Activated naive CD8-positive, alpha-beta T cell treated with anti-CD3 and anti-CD28 coated beads, Interleukin-2, amount 50 U/mL, for 16 hours (primary cell): ENCODE measurements around the gene FBXL17.

Experiments used
- DNase-seq: peaks from one replicate; pipeline ENCODE4 v3.0.0-alpha.2; 2020; ENCODE audit warnings: low read depth, low spot score

Gene FBXL17

GRCh38 chr5:107916731-107917725 lies 464.9 kb downstream of the FBXL17 start:
- DNase-seq: no peak

DNA sequence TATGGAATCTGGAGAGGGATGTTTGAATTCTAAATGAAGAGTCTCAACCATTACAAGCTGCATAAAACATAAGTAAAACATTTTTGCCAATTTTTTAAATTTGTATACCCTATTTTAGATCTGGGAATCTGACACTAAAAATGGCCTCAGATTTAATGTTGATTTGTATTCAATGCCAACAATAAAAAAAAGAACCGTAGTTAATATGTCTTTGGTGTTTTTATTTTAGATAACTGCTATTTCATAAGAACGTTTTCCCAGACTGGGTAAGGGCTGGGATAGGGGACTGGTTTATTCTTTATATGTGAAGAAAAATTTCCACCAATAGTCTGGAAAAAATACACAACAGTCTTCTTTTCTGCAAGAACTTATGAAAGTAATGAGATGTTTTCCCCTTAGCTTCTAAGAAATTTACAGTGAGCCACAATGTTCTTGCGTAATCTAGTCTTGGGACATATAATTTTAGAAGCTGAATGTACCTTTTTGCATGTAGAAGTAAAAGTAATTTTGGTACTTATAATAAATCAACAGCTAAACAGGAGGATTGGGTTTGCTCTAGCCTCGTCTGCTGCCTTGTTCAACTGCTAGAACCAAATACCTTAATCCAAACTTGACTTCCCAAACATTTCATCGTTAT lies 466.6 kb downstream of the FBXL17 start:
- no peak for DNase-seq

- no peak for DNase-seq
These were observed 468.4 kb downstream of the FBXL17 start for GRCh38 chr5:107913494-107913893.

GRCh38 chr5:107900721-107901120 lies 481.2 kb downstream of the FBXL17 start:
- no peak for DNase-seq

DNA sequence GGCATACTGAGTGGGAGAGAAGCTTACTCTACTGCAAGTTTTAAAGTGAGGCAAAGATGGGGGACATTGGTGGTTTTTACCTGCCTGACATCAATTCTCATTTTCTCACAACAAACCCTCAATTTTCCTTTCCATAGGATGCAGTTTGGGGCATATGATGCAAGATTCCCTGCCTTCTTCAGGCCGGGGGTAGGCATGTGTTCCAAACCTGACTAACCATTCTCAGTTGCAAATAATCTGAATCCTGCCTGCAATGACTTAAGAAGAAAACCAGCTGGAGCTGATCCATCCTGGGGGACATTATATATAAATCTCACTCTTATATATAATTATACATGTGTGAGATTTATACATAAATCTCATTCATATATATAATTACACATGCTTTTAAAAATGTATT lies 487.5 kb downstream of the FBXL17 start:
- DNase-seq: no peak

GRCh38 chr5:107893642-107894041 lies 488.3 kb downstream of the FBXL17 start:
- no peak for DNase-seq

DNA sequence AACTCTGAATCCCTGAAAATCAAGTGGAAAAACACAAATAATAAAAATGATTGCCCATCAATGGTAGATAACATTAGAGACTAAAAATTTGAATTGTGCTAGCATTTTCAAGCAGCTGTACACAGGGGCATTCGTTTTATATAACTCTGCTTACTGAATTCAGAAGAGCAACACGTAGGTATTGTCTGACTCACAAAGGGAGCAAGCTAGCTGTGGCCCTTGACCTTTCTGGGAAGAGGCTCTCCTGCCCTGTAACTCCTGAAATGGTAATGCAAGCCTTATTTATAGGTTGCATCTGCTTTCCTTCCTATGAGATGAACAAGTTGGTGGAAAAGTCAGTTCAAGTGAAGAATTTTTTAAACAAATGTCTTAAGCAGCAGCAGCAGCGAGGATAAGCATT lies 492.5 kb downstream of the FBXL17 start:
- no peak for DNase-seq

DNA sequence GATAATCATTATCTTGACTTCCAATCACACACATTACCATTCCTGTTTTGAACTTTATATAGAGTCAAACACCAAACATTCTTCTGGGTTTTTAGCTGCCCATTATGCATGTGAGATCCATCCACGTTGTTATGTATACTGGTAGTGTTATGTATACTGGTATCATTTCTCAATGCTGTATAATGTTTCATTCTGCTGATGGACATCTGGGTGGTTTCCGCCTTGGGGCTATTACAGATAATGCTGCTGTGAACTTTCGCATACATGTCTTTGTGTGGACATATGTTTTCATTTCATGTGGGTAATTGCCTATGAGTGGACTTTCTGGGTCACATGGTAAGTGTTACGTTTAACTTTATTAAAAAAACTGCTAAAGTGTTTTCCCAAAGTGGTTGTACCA lies 493.4 kb downstream of the FBXL17 start:
- DNase-seq: no peak

DNA sequence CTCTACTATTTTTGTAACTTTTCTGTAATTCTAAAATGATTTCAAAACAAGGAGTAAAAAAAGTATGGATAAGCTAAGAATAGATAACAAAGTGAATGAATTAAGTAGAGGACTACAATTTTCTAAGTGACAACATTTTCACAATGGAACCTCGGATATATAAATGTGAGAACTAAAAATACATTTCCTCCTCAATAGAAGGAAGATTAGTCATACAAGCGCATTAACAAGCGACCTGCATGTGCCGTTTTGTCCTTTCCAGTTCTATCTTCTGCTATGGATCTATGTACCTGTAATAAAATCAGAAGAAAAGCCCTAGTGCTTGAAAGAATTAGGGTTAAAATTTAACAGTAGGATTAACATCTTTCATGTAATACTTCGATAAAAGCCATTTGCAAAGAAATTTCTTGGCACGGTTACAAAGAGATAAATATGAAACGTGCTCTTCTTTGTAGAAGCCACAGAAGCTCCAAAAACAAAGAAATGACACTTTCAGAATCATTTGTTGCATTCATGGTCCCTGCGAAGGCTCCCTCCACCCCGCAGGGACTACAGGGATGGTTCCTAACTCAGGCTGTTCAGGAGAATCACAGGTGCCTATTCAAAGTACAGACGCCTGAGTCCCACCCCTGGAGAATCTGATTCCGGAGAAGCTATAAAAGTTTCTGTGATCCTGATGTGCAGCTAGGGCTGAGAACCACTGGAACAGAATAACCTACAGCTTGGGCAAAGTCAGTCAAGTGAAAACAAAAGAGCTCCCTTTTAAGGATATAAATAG lies 494.5 kb downstream of the FBXL17 start:
- DNase-seq: no peak

GRCh38 chr5:107885601-107886000 lies 496.3 kb downstream of the FBXL17 start:
- DNase-seq: no peak

GRCh38 chr5:107884871-107885270 lies 497.0 kb downstream of the FBXL17 start:
- DNase-seq: no peak

GRCh38 chr5:107878661-107879060 lies 503.2 kb downstream of the FBXL17 start:
- no peak for DNase-seq

DNA sequence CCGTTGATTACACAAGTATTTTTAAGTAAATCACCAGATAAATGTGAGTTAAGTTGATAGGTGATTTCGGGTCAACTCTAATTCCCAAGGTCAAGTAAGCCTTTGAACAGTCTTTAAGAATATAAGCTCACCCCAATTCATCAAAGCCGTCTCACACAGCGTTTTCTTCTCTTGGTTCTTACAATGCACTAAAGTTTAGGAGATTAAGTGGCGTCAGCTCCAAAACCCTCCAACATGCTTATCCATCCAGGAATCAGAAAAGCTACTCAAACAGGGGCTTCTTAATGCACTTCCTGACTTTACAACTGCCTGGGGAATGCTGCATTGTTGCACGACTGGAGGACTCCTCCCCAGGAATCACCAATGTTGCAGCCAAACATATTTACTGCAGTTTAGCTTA lies 505.0 kb downstream of the FBXL17 start:
- DNase-seq: no peak

DNA sequence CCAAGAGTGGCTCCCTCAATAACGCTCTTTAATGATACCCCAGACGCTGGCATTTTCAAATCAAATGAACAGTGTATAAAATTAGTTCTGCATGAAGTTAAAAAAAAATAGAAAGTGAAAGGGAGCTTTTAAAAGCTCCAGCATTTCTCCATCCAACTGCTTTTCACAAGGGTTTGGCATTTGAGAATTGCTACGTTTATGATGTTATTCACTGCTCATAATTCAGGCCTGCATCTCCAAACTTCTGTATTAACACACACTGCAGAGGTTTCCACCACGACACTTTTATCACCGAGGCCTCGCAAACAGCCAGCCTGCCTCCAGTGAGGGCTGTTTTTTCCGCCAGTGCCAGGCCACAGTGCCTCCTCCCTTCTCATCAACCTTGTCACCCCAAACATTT lies 505.6 kb downstream of the FBXL17 start:
- DNase-seq: no peak

- no peak for DNase-seq
These were observed 506.1 kb downstream of the FBXL17 start for GRCh38 chr5:107875833-107876232.

DNA sequence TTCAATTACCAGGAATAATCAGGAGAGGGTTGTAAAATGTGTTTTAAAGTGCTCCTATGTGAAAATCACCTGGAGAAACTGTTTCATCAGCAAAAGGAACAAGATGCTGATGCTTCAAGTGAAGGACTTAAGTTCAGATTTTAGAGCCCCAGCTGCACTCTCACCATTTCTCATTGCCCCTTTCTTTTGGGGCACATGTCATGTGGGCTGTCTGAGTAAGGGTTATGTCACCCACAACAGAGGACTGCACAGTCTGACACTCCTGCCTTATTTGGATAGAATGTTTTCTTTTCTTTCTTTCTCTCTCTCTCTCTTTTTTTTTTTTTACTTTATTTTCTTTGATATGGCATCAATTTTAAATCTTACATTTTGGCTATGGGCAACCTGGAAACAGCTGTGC lies 507.1 kb downstream of the FBXL17 start:
- DNase-seq: no peak

DNA sequence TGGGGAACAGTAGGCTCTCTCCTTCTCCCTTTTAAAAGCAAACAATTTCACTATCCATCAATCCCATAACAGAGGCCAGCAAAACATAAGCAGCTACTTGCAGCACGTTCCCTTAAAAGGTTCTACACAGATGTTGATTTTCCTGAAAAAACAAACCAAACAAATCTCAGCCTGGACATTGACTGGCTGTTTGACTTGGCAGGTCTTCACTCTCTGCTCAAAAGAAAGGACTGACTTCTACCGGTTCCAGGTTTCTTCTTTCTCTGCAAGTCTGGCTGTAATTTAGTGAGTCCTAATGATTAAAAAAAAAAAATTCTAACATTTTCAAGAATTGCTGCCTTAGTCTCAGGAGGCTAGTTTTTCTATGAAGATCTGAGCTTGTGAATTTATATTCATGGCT lies 508.0 kb downstream of the FBXL17 start:
- no peak for DNase-seq

- no peak for DNase-seq
These were observed 510.9 kb downstream of the FBXL17 start for GRCh38 chr5:107871023-107871422.

- no peak for DNase-seq
These were observed 512.3 kb downstream of the FBXL17 start for GRCh38 chr5:107869438-107870115.

DNA sequence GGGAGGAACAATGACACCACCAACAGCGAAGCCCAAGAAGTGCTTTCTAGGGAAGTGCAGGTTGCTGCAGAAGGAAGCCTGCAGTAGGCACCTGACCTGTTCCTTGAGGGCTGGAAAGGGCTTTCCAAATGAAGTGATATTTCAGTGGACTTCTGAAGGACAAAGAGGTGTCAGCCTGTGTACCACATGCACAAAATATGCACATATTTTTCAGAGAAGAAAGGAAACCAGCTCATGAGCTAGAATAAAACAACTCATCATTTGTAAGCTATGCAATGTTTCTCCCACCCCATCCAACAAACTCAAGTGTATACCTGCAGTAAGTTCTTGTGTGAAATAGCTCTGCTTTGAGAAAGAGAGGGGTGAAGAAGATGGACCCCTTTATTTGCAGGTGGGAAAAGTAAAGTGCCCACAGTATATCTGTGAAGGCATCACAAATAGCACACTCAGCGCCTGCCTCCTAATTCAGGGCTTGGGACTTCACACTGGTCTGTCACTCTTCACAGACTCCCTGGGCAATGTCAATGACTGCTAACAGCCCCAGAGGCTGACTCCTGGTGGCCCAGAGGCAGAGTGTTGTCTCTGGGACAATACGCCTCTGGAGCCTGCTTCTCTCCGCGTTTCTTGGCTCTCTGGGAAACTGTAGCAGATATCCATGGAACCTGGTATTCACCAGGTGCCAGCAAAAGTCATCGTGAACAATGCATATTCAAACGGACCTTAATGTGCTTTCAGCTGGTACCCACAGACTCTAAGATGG lies 513.1 kb downstream of the FBXL17 start:
- DNase-seq: no peak

GRCh38 chr5:107867266-107867665 lies 514.6 kb downstream of the FBXL17 start:
- DNase-seq: no peak
